H1 (cell line): Measurements from ENCODE around the gene CAMTA1. TPM values are rescaled to one million over a fixed set of nuclear protein-coding genes. Genes with fewer than 3 reads are reported as not detected.

Experiments
- CTCF ChIA-PET: fragments of 300-600 bp; sonication (Branson Sonifier 250); formaldehyde crosslinking; loops from one replicate; lab custom pipeline; 2021; ENCODE audit not compliant: partially characterized antibody; lab: Charles Lee
- POLR2A ChIA-PET: fragments of 300-600 bp; sonication (Branson Sonifier 250); formaldehyde crosslinking; loops from one replicate; lab custom pipeline; 2021; ENCODE audit warnings: inconsistent platforms; ENCODE audit not compliant: partially characterized antibody; lab: Charles Lee
- DNase-seq, 2 experiments: peaks; one replicate each; pipeline versions ENCODE4 v3.0.0 to v3.0.0-alpha.2; 2010 to 2022; ENCODE audit warnings: low spot score in 2 of 2, low read depth in 1 of 2, mixed read lengths in 1 of 2
- FAIRE-seq: peaks from 2 replicates; lab custom pipeline; 2011; peaks lifted over from hg19 to GRCh38; lab: Jason Lieb, UNC
- H2AFZ ChIP-seq: 2 replicates; pipeline ENCODE4 v1.8.1; 2012; ENCODE audit warnings: low read length, inconsistent platforms
- H2AK5ac ChIP-seq: 2 replicates; pipeline ENCODE4 v1.6.1; 2013; ENCODE audit warnings: low read depth, low read length
- H2BK120ac ChIP-seq: replicated peaks from 2 replicates; pipeline ENCODE3; 2013; ENCODE audit warnings: low read depth, low read length, inconsistent platforms
- H2BK12ac ChIP-seq: 2 replicates; pipeline ENCODE4 v1.6.1; 2013; ENCODE audit warnings: low read depth, low read length
- H2BK15ac ChIP-seq: 2 replicates; pipeline ENCODE4 v1.6.1; 2013; ENCODE audit warnings: low read length
- H2BK20ac ChIP-seq: 2 replicates; pipeline ENCODE4 v1.6.1; 2013; ENCODE audit warnings: low read length
- H2BK5ac ChIP-seq: 2 replicates; pipeline ENCODE4 v1.6.1; 2013; ENCODE audit warnings: low read depth, low read length
- H3K14ac ChIP-seq: 2 replicates; pipeline ENCODE4 v1.6.1; 2013; ENCODE audit warnings: inconsistent platforms; ENCODE audit not compliant: insufficient read length
- H3K18ac ChIP-seq: 2 replicates; pipeline ENCODE4 v1.6.1; 2013; ENCODE audit warnings: low read length; ENCODE audit errors: extremely low read depth
- H3K23ac ChIP-seq: 2 replicates; pipeline ENCODE4 v1.6.1; 2013; ENCODE audit warnings: inconsistent platforms; ENCODE audit not compliant: insufficient read length
- H3K23me2 ChIP-seq: 2 replicates; pipeline ENCODE4 v1.6.1; 2013; ENCODE audit warnings: low read depth, low read length
- H3K27ac ChIP-seq: 2 replicates; pipeline ENCODE4 v1.6.1; 2011; ENCODE audit warnings: low read depth, low read length, inconsistent platforms
- H3K27me3 ChIP-seq, 4 experiments: replicated peaks in 1 of 4; 1 replicate in 1 of 4; 2 replicates in 3 of 4; pipeline versions ENCODE4 v1.6.1 to v1.8.1; 2011 to 2013; ENCODE audit warnings: low read length in 3 of 4, mild to moderate bottlenecking in 3 of 4, inconsistent platforms in 2 of 4, mixed read lengths in 2 of 4, moderate library complexity in 1 of 4; ENCODE audit not compliant: control insufficient read depth in 3 of 4, insufficient read depth in 3 of 4; ENCODE audit errors: extremely low read depth in 1 of 4
- H3K36me3 ChIP-seq, 4 experiments: 2 replicates each; pipeline versions ENCODE4 v1.6.1 to v1.8.1; 2011 to 2013; ENCODE audit warnings: mild to moderate bottlenecking in 4 of 4, low read length in 3 of 4, moderate library complexity in 2 of 4, control low read depth in 1 of 4, inconsistent platforms in 1 of 4; ENCODE audit not compliant: insufficient read depth in 4 of 4, control insufficient read depth in 2 of 4
- H3K4ac ChIP-seq: replicated peaks from 2 replicates; pipeline ENCODE3; 2013; ENCODE audit warnings: low read length, low read depth, mixed read lengths, inconsistent platforms; ENCODE audit not compliant: insufficient read length
- H3K4me1 ChIP-seq, 4 experiments: replicated peaks in 1 of 4; 1 replicate in 1 of 4; 2 replicates in 3 of 4; pipeline versions ENCODE4 v1.6.1 to v1.8.1; 2011 to 2013; ENCODE audit warnings: low read length in 3 of 4, inconsistent platforms in 2 of 4, mixed read lengths in 1 of 4; ENCODE audit not compliant: insufficient read depth in 4 of 4, control insufficient read depth in 3 of 4
- H3K4me2 ChIP-seq, 2 experiments: 2 replicates each; pipeline versions ENCODE4 v1.6.1 to v1.8.1; 2011 to 2013; ENCODE audit warnings: low read depth in 2 of 2, low read length in 2 of 2, control low read depth in 1 of 2, inconsistent platforms in 1 of 2, mild to moderate bottlenecking in 1 of 2; ENCODE audit not compliant: insufficient read depth in 1 of 2
- H3K4me3 ChIP-seq, 4 experiments: fragments of 200-600, 300-600 bp in 1 of 4; sonication (generic), shearing (Covaris generic), sonication (Bioruptor Twin) in 1 of 4; 2 replicates each; pipeline versions ENCODE4 v1.5.1 to v1.8.1; 2011 to 2016; ENCODE audit warnings: low read length in 4 of 4, low read depth in 3 of 4, control low read depth in 2 of 4, inconsistent platforms in 2 of 4, mild to moderate bottlenecking in 2 of 4, mixed read lengths in 1 of 4, moderate library complexity in 1 of 4; ENCODE audit not compliant: insufficient read depth in 2 of 4; ENCODE audit errors: extremely low read depth in 1 of 4
- H3K56ac ChIP-seq: replicated peaks from 2 replicates; pipeline ENCODE3; 2013; ENCODE audit warnings: low read depth, mild to moderate bottlenecking, mixed read lengths, low read length, inconsistent platforms; ENCODE audit not compliant: insufficient read length
- H3K79me1 ChIP-seq: 2 replicates; pipeline ENCODE4 v1.6.1; 2013; ENCODE audit warnings: low read depth, low read length, control low read depth
- H3K79me2 ChIP-seq, 2 experiments: 2 replicates each; pipeline versions ENCODE4 v1.6.1 to v1.8.1; 2012 to 2013; ENCODE audit warnings: low read length in 2 of 2, mild to moderate bottlenecking in 2 of 2, inconsistent platforms in 1 of 2; ENCODE audit not compliant: insufficient read depth in 2 of 2, control insufficient read depth in 1 of 2
- H3K9ac ChIP-seq, 4 experiments: replicated peaks in 1 of 4; 1 replicate in 1 of 4; 2 replicates in 3 of 4; pipeline versions ENCODE4 v1.6.1 to v1.8.1; 2011 to 2013; ENCODE audit warnings: low read depth in 3 of 4, low read length in 3 of 4, control low read depth in 2 of 4, mild to moderate bottlenecking in 2 of 4, moderate library complexity in 2 of 4, inconsistent platforms in 1 of 4; ENCODE audit errors: extremely low read depth in 1 of 4
- H3K9me3 ChIP-seq, 2 experiments: 2 replicates each; pipeline versions ENCODE4 v1.6.1 to v1.8.1; 2012 to 2013; ENCODE audit warnings: mild to moderate bottlenecking in 2 of 2, moderate library complexity in 2 of 2, control low read depth in 1 of 2, inconsistent platforms in 1 of 2, low read depth in 1 of 2, low read length in 1 of 2, mixed read lengths in 1 of 2; ENCODE audit not compliant: insufficient read depth in 2 of 2
- H4K20me1 ChIP-seq, 2 experiments: replicated peaks in 1 of 2; 2 replicates each; pipeline versions ENCODE3 to v1.8.1; 2011 to 2013; ENCODE audit warnings: inconsistent platforms in 2 of 2, low read length in 2 of 2, mild to moderate bottlenecking in 1 of 2; ENCODE audit not compliant: insufficient read depth in 2 of 2, control insufficient read depth in 1 of 2
- H4K5ac ChIP-seq: 2 replicates; pipeline ENCODE4 v1.6.1; 2013; ENCODE audit warnings: low read length, low read depth, mixed read lengths, inconsistent platforms; ENCODE audit not compliant: insufficient read length
- H4K8ac ChIP-seq: 2 replicates; pipeline ENCODE4 v1.8.0; 2013; ENCODE audit warnings: mild to moderate bottlenecking, moderate library complexity, low read length, inconsistent platforms; ENCODE audit not compliant: insufficient read depth; ENCODE audit errors: extremely low read depth
- H4K91ac ChIP-seq: replicated peaks from 2 replicates; pipeline ENCODE3; 2013; ENCODE audit warnings: low read length, mixed read lengths, inconsistent platforms; ENCODE audit not compliant: insufficient read length
- ASH2L ChIP-seq: fragments of 200-600, 300-600 bp; sonication (generic); IDR thresholded peaks from one replicate; pipeline ENCODE4 v1.7.1; 2017; ENCODE audit warnings: low read length
- BACH1 ChIP-seq: IDR thresholded peaks from 2 replicates; pipeline ENCODE4 v1.6.1; 2012; ENCODE audit warnings: low read length, improper control_type of control experiment
- CEBPB ChIP-seq: IDR thresholded peaks from 2 replicates; pipeline ENCODE4 v1.6.1; 2012; ENCODE audit warnings: low read depth, low read length
- CREB1 ChIP-seq: IDR thresholded peaks from 2 replicates; pipeline ENCODE4 v1.6.1; 2012; ENCODE audit warnings: inconsistent platforms
- CTCF ChIP-seq, 3 experiments: IDR thresholded peaks; 1 replicate in 2 of 3; 2 replicates in 1 of 3; pipeline versions ENCODE4 v1.5.1 to v1.6.1; 2011; ENCODE audit warnings: low read length in 3 of 3, mild to moderate bottlenecking in 3 of 3, inconsistent platforms in 2 of 3, low read depth in 1 of 3, moderate library complexity in 1 of 3; ENCODE audit not compliant: insufficient read depth in 1 of 3; ENCODE audit errors: control extremely low read depth in 1 of 3
- HDAC6 ChIP-seq: IDR thresholded peaks from one replicate; pipeline ENCODE4 v1.7.1; 2012; ENCODE audit warnings: low read depth, mild to moderate bottlenecking, inconsistent platforms, low read length, moderate library complexity
- PHF8 ChIP-seq: fragments of 200-600 bp; sonication (generic); conservative IDR thresholded peaks from 2 replicates; pipeline ENCODE4 v1.7.1; 2012; ENCODE audit warnings: low read depth, mild to moderate bottlenecking, inconsistent platforms, low read length, moderate library complexity
- SP4 ChIP-seq: IDR thresholded peaks from 2 replicates; pipeline ENCODE4 v1.6.1; 2012; ENCODE audit warnings: low read length, inconsistent platforms
- TAF1 ChIP-seq: IDR thresholded peaks from 2 replicates; pipeline ENCODE4 v1.6.1; 2011; ENCODE audit warnings: mild to moderate bottlenecking, low read depth, low read length
- YY1 ChIP-seq: IDR thresholded peaks from 2 replicates; pipeline ENCODE4 v1.6.1; 2011; ENCODE audit warnings: low read depth, mild to moderate bottlenecking, low read length
- WGBS, 2 experiments: shearing (Covaris generic) in 1 of 2; methylation state at CpG; one replicate each; pipeline versions ENCODE4 v1.1.6 to v1.1.7; 2013 to 2015; ENCODE audit warnings: low lambda C conversion rate in 2 of 2, mixed read lengths in 2 of 2, inconsistent platforms in 1 of 2, low coverage in 1 of 2, missing lambda C conversion rate in 1 of 2; ENCODE audit not compliant: insufficient replicate concordance in 2 of 2, insufficient coverage in 1 of 2, insufficient read length in 1 of 2; ENCODE audit errors: extremely low coverage in 1 of 2, missing lambda C conversion rate in 1 of 2; 5-methylcytosine and 5-hydroxymethylcytosine counted together
- polyA plus RNA-seq, 7 experiments: library from polyadenylated mRNA; depleted of rRNA in 3 of 7; stranded (reverse) in 5 of 7; unstranded in 2 of 7; fragments of >200 nt in 5 of 7; fragments of 200-250 nt in 2 of 7; gene quantifications; 1 replicate in 5 of 7; 2 replicates in 1 of 7; 4 replicates in 1 of 7; pipeline versions ENCODE4 v1.2.1 to v1.2.3, GENCODE V29; 2011 to 2013; ENCODE audit warnings: missing spikeins in 2 of 7, mixed read lengths in 2 of 7
- total RNA-seq: library from RNA; stranded (reverse); fragmentation: NEBNext Ultra II Directional; extraction: Animal tissue kit (Norgen Biotek cat#: 25700); gene quantifications from 2 replicates; pipeline ENCODE4 v1.2.1, GENCODE V29; 2021

CAMTA1 gene
- total and polyA plus RNA-seq, 2 of the 8 experiments (the other 6 are each of a cell fraction or from before 2014, with no cell fraction given): 65.0 to 119 TPM

GRCh38 chr1:7406641-7407543 is 621.6 kb downstream of the CAMTA1 start:
- no peak overlapping the region for H3K4me2 ChIP-seq
- no peaks in the 10 kb centered on the region for H3K9me3 ChIP-seq
- 0 out of 2 replicates have a peak overlapping the region, but pooled peaks have one; percentile 23 for H2BK20ac ChIP-seq
- no peaks in the 10 kb centered on the region for H3K36me3 ChIP-seq
- 91% methylated on average over 18 of the region's 18 CpGs; no CpG with 5 or more reads in 1 of the 2 experiments for WGBS, 2 experiments
- DNase-seq (peak in 1 of 2 experiments; percentile 43), FAIRE-seq (no peak)
- H2AFZ ChIP-seq: no peak overlapping the region
- H3K4ac ChIP-seq: no peak overlapping the region
- H4K91ac ChIP-seq: peak overlapping the region; percentile 68
- H3K18ac ChIP-seq: no peak overlapping the region
- 0 out of 2 replicates have a peak overlapping the region, but pooled peaks have one; percentile 3 for H2AK5ac ChIP-seq
- ChIA-PET CTCF (no interaction called here), POLR2A (no interaction called here)
- no peak overlapping the region for H3K4me3 ChIP-seq
- no peak overlapping the region; the same call in 1 of the 2 replicates for H4K8ac ChIP-seq
- H3K27ac ChIP-seq: no peak overlapping the region
- no peak overlapping the region for H3K14ac ChIP-seq
- no peak overlapping the region for H3K56ac ChIP-seq
- no peak overlapping the region for H3K9ac ChIP-seq
- no peak overlapping the region for H2BK120ac ChIP-seq
- H3K79me1 ChIP-seq: no peaks in the 10 kb centered on the region
- peaks cover 2 to 9% (median 6%) of the 10 kb centered on the region in 4 experiments; a peak in 6 of 7 replicates for H3K4me1 ChIP-seq
- H2BK15ac ChIP-seq: peak overlapping the region; percentile 100; the same call in 1 of the 2 replicates
- H2BK12ac ChIP-seq: peak overlapping the region; percentile 27; the same call in 1 of the 2 replicates
- H2BK5ac ChIP-seq: 0 out of 2 replicates have a peak overlapping the region, but pooled peaks have one; percentile 54
- no peak overlapping the region for H4K5ac ChIP-seq
- no peaks in the 10 kb centered on the region for H3K23me2 ChIP-seq
- H3K27me3 ChIP-seq: no peaks in the 10 kb centered on the region
- no peak overlapping the region for H3K23ac ChIP-seq
- H4K20me1 ChIP-seq: no peaks in the 10 kb centered on the region
- no peaks in the 10 kb centered on the region for H3K79me2 ChIP-seq
- TF ChIP-seq BACH1: no peak
- TF ChIP-seq CTCF (IDR thresholded peaks at IDR 0.05; ENCODE audit: control extremely low read depth in 1 of 3, insufficient read depth in 1 of 3, low read depth in 1 of 3, low read length in 3 of 3): no peak
- no peak for TF ChIP-seq CEBPB
- TF ChIP-seq PHF8: no peak
- no peak for TF ChIP-seq CREB1
- no peak for TF ChIP-seq SP4
- no peak for TF ChIP-seq HDAC6
- TF ChIP-seq ASH2L: no peak
- no peak for TF ChIP-seq YY1
- no peak for TF ChIP-seq TAF1
